VCaP (cell line): ENCODE data around the gene FRAS1.
A peak's percentile ranks its signal among the peaks of the same experiment; 100 is the strongest.
"Not testable (repeated sequence)": the region's sequence is repeated elsewhere in the genome, so short reads cannot be mapped to it uniquely, and the experiment has no call there.

Experiments
- H3K27ac ChIP-seq: fragments of 450-650 bp; 2 replicates; pipeline ENCODE4 v1.5.1; 2017
- CTCF ChIP-seq: fragments of 450-650 bp; conservative IDR thresholded peaks from 2 replicates; pipeline ENCODE4 v1.5.1; 2017; ENCODE audit warnings: mild to moderate bottlenecking, moderate library complexity

The FRAS1 gene

GRCh38 chr4:78267790-78268189, 210.7 kb downstream of the FRAS1 start:
- no peak overlapping the region for H3K27ac ChIP-seq
- no peak for TF ChIP-seq CTCF

DNA sequence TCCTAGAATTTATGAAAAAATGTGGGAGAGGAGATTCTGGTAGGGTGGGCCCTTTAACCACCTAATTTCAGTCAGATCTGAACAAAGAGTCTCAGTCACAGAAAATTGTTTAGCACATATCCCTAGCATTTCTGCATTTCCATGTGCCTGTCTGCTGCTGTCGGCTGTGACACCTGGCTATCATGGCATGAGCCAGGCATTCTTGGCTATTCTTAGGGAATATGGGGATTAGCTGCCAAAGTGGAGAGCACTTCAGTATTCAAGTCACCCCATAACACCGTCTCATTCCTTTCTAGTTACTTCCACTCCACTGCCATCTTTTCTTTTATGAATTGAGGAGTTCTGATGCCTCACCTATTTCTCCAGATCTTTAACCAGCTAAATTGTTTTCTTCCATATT, 211.5 kb downstream of the FRAS1 start:
- TF ChIP-seq CTCF, result no peak
- H3K27ac ChIP-seq, result no peak overlapping the region

DNA sequence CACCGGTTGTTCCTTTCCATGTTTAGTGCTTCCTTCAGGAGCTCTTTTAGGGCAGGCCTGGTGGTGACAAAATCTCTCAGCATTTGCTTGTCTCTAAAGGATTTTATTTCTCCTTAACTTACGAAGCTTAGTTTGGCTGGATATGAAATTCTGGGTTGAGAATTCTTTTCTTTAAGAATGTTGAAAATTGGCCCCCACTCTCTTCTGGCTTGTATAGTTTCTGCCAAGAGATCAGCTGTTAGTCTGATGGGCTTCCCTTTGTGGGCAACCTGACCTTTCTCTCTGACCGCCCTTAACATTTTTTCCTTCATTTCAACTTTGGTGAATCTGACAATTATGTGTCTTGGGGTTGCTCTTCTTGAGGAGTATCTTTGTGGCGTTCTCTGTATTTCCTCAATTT, 218.3 kb downstream of the FRAS1 start:
- not testable (repeated sequence) for H3K27ac ChIP-seq

GRCh38 chr4:78286281-78286680, 229.2 kb downstream of the FRAS1 start:
- no peak overlapping the region for H3K27ac ChIP-seq
- no peak for TF ChIP-seq CTCF

DNA sequence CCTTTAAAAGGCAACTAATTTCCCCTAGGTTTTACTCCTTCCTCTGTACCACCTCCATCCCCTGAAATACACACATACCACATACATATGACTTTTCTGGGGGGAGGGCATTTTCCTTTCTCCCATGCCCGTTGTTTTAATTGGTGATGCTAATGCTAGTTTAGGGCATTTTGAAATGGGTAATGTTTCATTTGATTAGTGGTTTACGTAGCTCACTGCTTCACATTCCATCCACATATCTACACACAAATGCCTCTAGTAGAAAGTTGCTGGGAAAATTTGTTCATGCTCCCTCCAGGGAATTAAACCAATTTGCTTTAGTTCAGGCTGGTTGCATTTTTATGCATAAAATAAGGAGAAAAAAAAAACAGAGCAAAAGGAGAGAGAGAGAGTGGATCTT, 231.2 kb downstream of the FRAS1 start:
- TF ChIP-seq CTCF, result no peak
- no peak overlapping the region for H3K27ac ChIP-seq

GRCh38 chr4:78291277-78291676, 234.2 kb downstream of the FRAS1 start:
- H3K27ac ChIP-seq, result no peak overlapping the region
- TF ChIP-seq CTCF, result no peak

- no peak for TF ChIP-seq CTCF
- peak overlapping the region; percentile 40 for H3K27ac ChIP-seq
Observed at GRCh38 chr4:78292341-78292740, 235.2 kb downstream of the FRAS1 start.

- H3K27ac ChIP-seq, result peak overlapping the region; percentile 40
- TF ChIP-seq CTCF, result no peak
Observed at GRCh38 chr4:78292856-78293255, 235.7 kb downstream of the FRAS1 start.
